GM21367 (cell line): Measurements from ENCODE around the gene LUZP1.

ENCODE experiments used
- ATAC-seq: cut with Tn5 transposase; IDR thresholded peaks from one replicate; pipeline ENCODE4 v1.9.1; 2021; ENCODE audit not compliant: unreplicated experiment

Gene LUZP1

DNA sequence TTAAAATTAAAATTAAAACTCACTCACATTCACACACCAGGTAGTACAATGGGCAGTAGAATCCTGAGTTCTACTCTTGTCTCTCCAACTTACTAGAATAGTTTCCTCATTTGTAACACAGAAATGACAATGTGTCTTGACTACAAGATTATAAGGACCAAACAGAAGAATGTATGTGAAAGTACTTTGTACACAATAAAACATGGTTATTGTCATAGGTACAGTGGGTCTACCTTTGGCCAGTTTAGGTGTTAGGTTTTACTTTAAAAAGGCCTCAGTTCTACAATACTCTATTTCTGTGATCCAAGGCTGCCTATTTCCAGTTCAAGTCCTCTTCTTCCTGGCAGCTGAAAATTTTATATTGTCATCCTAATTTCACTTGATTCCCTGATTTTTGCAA, 50.2 kb downstream of the LUZP1 start:
- ATAC-seq: no peak

DNA sequence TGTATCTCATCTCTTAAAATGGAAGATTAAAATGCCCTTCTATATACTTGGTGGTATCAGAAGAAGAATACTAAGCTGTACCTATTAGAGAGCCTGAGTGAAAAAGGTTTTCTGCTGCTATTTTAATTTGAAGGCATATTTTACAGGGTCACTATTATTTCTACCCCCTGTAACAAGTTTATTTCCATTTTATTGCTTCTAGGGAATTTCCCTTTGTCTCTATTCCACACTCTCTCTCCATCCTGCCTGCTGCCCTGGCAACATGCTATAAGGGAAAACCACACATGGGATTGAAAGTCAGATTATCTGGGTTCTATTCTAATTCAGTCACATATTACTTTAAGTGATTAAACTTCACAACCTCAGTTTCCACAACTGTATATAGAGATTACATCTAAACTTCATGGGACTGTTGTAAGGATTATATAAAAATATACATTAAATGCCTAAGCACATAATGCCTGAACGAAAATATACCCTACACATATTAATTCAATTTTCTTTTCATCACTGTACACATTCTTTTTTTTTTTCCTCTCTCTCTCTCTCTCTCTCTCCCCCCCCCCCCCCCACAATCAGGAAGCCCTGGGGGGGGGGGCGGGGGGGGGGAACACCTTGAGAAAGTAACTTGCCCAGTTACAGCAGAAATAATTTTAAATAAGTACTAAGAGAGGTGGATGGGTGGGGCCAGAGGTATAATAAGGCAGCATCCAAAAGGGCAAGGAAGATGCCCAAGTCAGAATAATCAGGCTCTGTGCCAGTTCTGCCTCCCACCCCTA, 51.5 kb downstream of the LUZP1 start:
- ATAC-seq: no peak

GRCh38 chr1:23116216-23116836, 52.3 kb downstream of the LUZP1 start:
- no peak for ATAC-seq

DNA sequence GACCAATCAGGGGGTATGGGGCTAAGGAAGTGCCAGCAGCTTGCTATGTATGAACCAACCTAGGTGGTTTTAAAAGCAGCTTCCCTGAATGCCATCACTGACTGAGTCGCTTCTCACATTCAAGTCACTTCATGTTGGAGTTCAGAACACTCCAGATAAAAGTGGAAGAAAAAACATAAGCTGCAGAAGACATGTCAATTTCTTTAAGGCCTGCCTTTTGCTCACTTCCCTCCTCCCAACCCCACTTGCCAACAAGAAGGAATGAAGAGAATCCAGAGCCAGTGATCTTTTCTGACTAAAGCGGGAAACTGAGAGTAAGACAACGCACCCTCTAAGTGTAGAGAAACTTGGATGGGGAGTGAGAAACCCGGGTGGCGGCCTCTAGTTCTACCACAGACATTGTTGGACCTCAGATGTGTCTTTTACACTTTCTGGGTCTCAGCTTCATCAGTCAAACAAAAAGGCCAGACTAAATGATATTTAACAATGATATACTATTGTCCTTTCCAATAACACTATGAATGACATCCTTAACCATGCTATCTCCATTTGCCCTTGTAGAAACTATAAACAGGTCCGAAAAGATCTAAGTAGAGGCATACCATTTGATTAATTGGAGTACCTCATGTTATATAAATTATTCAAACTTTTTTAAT, 54.1 kb downstream of the LUZP1 start:
- no peak for ATAC-seq

DNA sequence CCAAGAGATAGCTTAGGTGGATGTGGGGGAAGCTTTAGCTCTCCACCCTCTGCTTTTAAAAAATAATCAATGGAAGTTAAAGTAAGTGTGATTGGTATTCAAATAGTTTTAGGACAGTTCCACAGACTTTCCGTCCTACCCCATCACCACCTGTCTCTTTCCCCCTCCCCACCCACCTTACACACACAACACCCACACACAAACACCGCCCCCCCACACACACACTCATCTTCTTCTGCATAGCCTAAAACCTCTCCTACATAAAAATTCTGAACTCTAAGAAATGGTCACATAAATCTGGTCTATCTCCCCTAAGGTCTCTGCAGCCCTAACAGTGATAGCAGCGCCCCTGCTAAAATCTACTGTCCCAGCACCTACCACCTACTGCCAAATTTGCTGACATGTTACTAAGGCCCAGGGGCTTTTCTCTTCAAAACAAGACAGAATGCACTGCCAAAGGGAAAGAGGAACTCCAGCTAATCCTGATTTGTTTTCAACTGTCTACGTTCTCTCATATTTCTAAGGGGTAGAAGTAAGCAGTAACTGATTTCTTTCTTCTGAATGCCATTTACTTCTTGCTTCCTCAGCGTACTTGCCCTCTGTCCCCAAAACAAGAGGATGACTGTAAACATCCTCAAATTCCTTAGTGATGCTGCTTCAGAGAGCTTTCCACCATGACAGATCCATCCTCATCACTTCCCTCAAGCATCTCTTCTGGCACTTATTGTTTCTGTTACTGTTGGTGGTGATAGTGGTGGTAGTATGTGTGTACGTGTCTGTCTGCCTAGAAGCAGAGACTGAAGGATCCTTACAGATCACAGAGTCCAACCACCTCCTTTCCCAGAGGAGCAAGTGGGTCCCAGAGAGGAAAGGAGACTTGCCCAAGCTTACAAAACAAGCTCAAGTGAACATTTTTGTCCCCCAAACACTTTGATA, 56.8 kb downstream of the LUZP1 start:
- ATAC-seq: no peak

- no peak for ATAC-seq
Observed at GRCh38 chr1:23110391-23110790, 58.3 kb downstream of the LUZP1 start.

- ATAC-seq: no peak
Observed at GRCh38 chr1:23108918-23109533, 59.6 kb downstream of the LUZP1 start.

- ATAC-seq: no peak
Observed at GRCh38 chr1:23103001-23103889, 65.4 kb downstream of the LUZP1 start.

- no peak for ATAC-seq
Observed at GRCh38 chr1:23102289-23102688, 66.4 kb downstream of the LUZP1 start.

- no peak for ATAC-seq
Observed at GRCh38 chr1:23101887-23102286, 66.8 kb downstream of the LUZP1 start.

DNA sequence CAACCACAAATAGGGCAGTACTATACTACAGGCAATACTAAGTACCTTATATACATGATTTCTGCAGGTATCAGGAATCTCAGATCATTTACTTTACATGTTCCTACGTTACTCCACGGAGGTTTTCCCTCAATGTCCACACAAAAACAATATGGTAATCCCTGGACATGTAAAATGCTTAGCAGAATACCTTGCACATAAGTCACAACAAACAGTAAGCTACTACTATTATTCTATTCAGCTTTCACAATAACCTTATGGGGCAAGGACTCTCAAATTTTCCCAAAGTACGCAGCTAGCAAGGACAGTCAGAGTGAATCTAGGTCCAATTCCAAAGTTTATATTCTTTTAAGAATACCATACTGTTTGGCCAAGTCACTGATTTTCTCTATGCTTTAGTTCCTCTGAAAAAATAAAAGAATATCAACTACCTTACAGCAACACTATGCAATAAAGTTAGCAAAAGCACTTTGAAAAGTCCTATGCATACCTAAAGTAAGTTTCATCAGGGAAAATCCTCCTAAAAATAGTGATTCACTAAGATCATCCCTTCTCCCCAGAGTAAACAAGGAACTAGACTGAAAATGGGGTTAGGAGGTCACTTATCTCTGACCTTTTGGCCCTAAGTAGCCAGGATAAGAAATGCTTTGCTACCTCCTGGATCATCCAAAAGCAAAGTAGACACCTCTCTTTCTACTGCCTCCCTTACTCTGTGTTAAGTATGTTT, 67.4 kb downstream of the LUZP1 start:
- no peak for ATAC-seq

DNA sequence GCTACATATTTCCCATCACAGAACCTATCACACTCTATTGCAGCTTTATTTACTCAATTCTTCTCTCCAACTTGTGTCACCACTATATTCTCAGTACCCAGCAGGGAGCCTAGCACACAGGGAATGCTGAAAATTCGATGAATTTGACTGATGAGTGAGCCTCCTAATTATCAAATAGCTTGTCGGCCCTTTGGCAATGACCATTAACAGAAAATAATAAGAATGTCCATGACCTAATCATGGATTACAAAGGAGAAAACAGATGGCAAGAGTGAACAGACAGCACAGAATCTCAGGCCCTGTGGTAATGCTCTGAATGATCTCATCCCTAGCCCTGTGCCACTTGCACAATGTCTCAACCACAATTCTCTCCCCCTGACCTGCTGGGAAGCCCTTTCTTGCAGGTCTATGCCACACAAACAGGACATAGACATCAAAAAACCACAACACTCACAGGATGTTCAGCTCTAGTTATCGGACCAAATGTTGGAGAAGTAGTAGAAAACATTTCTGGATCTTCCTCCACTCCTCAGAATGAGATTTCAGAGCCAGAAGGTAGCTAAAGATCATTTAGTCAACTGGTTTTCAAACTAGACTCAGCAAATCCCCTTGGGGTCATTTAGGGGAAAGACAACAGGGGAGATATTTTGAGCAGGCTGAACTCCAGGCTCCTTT, 68.4 kb downstream of the LUZP1 start:
- ATAC-seq: no peak

DNA sequence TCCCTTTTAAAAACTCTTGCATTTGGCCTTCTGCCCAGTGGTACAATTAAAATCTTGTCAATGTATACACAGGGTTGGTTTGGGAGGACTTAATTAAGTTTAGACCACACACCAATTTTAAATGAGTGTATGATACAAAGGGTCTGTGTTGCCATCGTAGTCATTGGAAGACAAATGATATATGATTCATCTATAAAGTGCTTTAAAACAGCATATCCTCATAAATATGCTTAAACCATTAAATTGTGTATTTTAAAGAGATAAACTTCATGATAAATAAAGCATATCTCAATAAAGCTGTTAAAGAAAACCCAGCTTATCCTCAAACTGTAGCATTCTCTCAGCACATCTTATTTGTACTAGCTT, 69.5 kb downstream of the LUZP1 start:
- ATAC-seq: no peak

GRCh38 chr1:23098463-23099170, 70.0 kb downstream of the LUZP1 start:
- ATAC-seq: no peak

- ATAC-seq: no peak
Observed at GRCh38 chr1:23097316-23097715, 71.3 kb downstream of the LUZP1 start.

DNA sequence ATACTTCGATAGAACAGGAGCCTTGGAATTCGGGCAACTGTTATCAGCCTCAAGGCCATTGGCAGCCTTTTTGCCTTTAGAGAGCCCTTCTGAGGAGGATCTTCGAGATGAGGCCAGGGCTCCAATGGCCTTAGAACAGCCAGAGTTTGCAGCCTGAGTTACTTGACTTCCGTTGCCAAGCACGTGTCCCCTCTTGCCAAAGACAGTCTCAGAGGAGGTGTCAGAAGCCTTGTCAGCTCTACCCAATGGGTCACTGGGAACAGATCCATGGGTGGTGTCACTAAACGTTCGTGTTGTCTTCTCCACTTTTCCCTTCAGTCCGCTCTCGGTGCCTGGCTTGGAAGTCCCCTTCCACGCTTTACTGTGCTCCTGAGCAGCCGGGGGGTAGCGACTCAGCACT, 76.2 kb downstream of the LUZP1 start:
- ATAC-seq: no peak

DNA sequence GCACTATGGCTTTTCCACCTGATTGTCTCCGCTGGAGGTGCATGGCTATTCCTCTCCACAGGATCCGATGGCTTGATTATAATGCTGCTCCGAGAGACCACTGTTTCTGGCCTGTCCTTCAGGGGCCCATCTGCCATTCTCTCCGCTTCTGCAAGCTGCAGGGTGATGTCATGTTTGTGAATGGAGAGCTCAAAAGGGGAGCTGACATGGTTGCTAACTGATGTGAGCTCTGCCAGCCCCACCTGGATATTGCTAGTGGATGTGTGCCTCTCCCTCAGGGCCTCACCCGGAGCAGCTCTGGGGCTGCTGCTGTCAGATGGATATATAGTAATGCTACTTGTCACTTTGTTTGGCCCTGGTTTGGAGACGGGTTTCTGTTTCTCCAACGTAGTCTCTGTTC, 77.1 kb downstream of the LUZP1 start:
- ATAC-seq: no peak

- ATAC-seq: no peak
Observed at GRCh38 chr1:23090056-23090455, 78.6 kb downstream of the LUZP1 start.
